ENCODE data around the gene SRSF1.

The SRSF1 gene

GRCh38 chr17:58032691-58033415 lies 25.8 kb upstream of the SRSF1 start:
- no peak for DNase-seq

- DNase-seq: no peak
Measured at GRCh38 chr17:58028578-58028977, 21.5 kb upstream of the SRSF1 start.

GRCh38 chr17:58020401-58020800 lies 13.4 kb upstream of the SRSF1 start:
- DNase-seq: no peak

GRCh38 chr17:58019521-58019920 lies 12.5 kb upstream of the SRSF1 start:
- no peak for DNase-seq

GRCh38 chr17:58019039-58019438 lies 12.0 kb upstream of the SRSF1 start:
- DNase-seq: no peak

GRCh38 chr17:58010067-58010799 lies 3.2 kb upstream of the SRSF1 start:
- no peak for DNase-seq

- DNase-seq: no peak
Measured at GRCh38 chr17:58007781-58008706, 998 bp upstream of the SRSF1 start.

- no peak for DNase-seq
Measured at GRCh38 chr17:58006560-58006923, 504 bp downstream of the SRSF1 start.

GRCh38 chr17:58005728-58006559 lies 1.1 kb downstream of the SRSF1 start:
- no peak for DNase-seq

GRCh38 chr17:58005031-58005727 lies 1.9 kb downstream of the SRSF1 start:
- DNase-seq: no peak

GRCh38 chr17:58004060-58004459 lies 3.0 kb downstream of the SRSF1 start:
- no peak for DNase-seq

- DNase-seq: no peak
Measured at GRCh38 chr17:58002973-58003372, 4.1 kb downstream of the SRSF1 start.

- DNase-seq: no peak
Measured at GRCh38 chr17:58002154-58002948, 4.7 kb downstream of the SRSF1 start.

- no peak for DNase-seq
Measured at GRCh38 chr17:58001461-58002124, 5.5 kb downstream of the SRSF1 start.

- DNase-seq: peak; percentile 39
Measured at GRCh38 chr17:57999496-58000017, 7.5 kb downstream of the SRSF1 start.

GRCh38 chr17:57999010-57999495 lies 8.0 kb downstream of the SRSF1 start:
- DNase-seq: no peak

- no peak for DNase-seq
Measured at GRCh38 chr17:57997085-57997809, 9.8 kb downstream of the SRSF1 start.

- peak; percentile 39 for DNase-seq
Measured at GRCh38 chr17:57995076-57995956, 11.7 kb downstream of the SRSF1 start.

All from right kidney (tissue), 1 donor.